Kidney (tissue), 14 donors: ENCODE data around the gene MGAT4B. TPM values are rescaled to one million over a fixed set of nuclear protein-coding genes. Genes with fewer than 3 reads are reported as not detected.

Experiments used
- DNase-seq, 5 donors: peaks; one replicate each; pipeline ENCODE4 v3.0.0-alpha.2; 2013 to 2020
- FAIRE-seq: peaks from 2 replicates; lab custom pipeline; 2012; peaks lifted over from hg19 to GRCh38; lab: Jason Lieb, UNC
- H3K27ac ChIP-seq, 2 donors: one replicate each; pipeline ENCODE4 v1.7.0; 2013; ENCODE audit warnings: low read depth in 2 of 2, low read length in 2 of 2, inconsistent platforms in 1 of 2
- H3K27me3 ChIP-seq: one replicate; pipeline ENCODE4 v1.7.1; 2013; ENCODE audit warnings: low read length, inconsistent platforms; ENCODE audit not compliant: control insufficient read depth, insufficient read depth
- H3K36me3 ChIP-seq, 3 donors: one replicate each; pipeline versions ENCODE4 v1.7.0 to v1.7.1; 2013; ENCODE audit warnings: low read length in 3 of 3, control low read depth in 1 of 3, inconsistent platforms in 1 of 3; ENCODE audit not compliant: insufficient read depth in 3 of 3, control insufficient read depth in 2 of 3
- H3K4me1 ChIP-seq, 3 donors: one replicate each; pipeline versions ENCODE4 v1.7.0 to v1.7.1; 2013; ENCODE audit warnings: low read length in 3 of 3, inconsistent platforms in 1 of 3, low read depth in 1 of 3; ENCODE audit not compliant: control insufficient read depth in 2 of 3, insufficient read depth in 2 of 3
- H3K4me3 ChIP-seq, 3 donors: one replicate each; pipeline versions ENCODE4 v1.7.0 to v1.8.1; 2013; ENCODE audit warnings: low read length in 3 of 3, control low read depth in 1 of 3, inconsistent platforms in 1 of 3
- H3K9ac ChIP-seq, 3 donors: one replicate each; pipeline versions ENCODE4 v1.7.0 to v1.7.1; 2013; ENCODE audit warnings: low read length in 3 of 3, control low read depth in 1 of 3, inconsistent platforms in 1 of 3
- H3K9me3 ChIP-seq, 3 donors: one replicate each; pipeline versions ENCODE4 v1.7.0 to v1.7.1; 2013; ENCODE audit warnings: low read length in 3 of 3, control low read depth in 1 of 3, inconsistent platforms in 1 of 3; ENCODE audit not compliant: control insufficient read depth in 2 of 3, insufficient read depth in 1 of 3
- CTCF ChIP-seq: IDR thresholded peaks from 3 replicates; pipeline ENCODE4 v1.5.1; 2012; ENCODE audit warnings: mild to moderate bottlenecking, moderate library complexity, borderline replicate concordance; ENCODE audit not compliant: insufficient read depth; ENCODE audit errors: extremely low read depth
- intact Hi-C: fragments of 100-400 bp; cut with DNase I; formaldehyde crosslinking; loops from one replicate; pipeline ENCODE4 v1.11.1; 2022
- polyA plus RNA-seq: library from polyadenylated mRNA; stranded (reverse); fragments of 350-450 nt; fragmentation: Illumina TruSeq; extraction: RNeasy Lipid Tissue Mini Kit (QIAGEN cat#74804); gene quantifications from one replicate; pipeline ENCODE4 v1.2.3, GENCODE V29; 2014; ENCODE audit warnings: low read depth, low replicate concordance; ENCODE audit not compliant: insufficient read depth
- total RNA-seq: library from RNA; stranded (reverse); fragmentation: NEBNext Ultra II Directional; extraction: Animal tissue kit (Norgen Biotek cat#: 25700); gene quantifications from one replicate; pipeline ENCODE4 v1.2.1, GENCODE V29; 2021
- donor health status: control.
- donor health status: control.
- donor health status: control.
- donor health status: control.
- donor health status: control.
- donor health status: DM: yes; HTN: yes; CAD: no.
- donor health status: Normal renal cell carcinoma (clear cell type).

The MGAT4B gene
- total and polyA plus RNA-seq, 2 donors from 2014 or later: 79.4 to 174 TPM

- intact Hi-C loops: no loop called here
- peaks cover 0 to 15% (median 14%) of the 10 kb centered on the region in 3 donors for H3K4me1 ChIP-seq
- no peaks in the 10 kb centered on the region for H3K27me3 ChIP-seq
- no peak overlapping the region for H3K27ac ChIP-seq
- FAIRE-seq (no peak), DNase-seq (no peak)
- no peak overlapping the region for H3K9ac ChIP-seq
- no peak for TF ChIP-seq CTCF
- no peak overlapping the region for H3K4me3 ChIP-seq
- H3K9me3 ChIP-seq: no peaks in the 10 kb centered on the region
- peaks cover 4 to 50% (median 34%) of the 10 kb centered on the region in 3 donors for H3K36me3 ChIP-seq
These were observed 36.9 kb downstream of the MGAT4B start for GRCh38 chr5:179769796-179770195.

DNA sequence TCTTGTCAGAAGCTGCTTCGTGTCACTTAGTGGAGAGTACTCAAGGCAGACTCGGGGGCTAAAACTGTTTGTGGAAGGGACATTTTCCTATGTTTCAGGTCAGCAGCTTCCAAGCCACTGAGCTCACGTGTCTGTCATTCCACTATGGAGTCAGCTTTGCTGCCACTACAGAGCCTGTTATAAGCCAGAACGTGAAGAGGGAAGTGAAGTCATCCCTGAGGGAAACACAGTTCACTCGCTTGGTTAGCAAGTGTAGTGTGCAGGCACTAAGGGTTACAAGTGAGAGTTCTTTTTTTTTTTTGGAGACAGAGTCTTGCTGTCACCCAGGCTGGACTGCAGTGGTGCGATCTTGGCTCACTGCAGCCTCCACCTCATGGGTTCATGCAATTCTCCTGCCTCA lies 37.4 kb downstream of the MGAT4B start:
- Histone ChIP-seq H3K9ac (no peak overlapping the region), H3K27ac (no peak overlapping the region), H3K27me3 (no peaks in the 10 kb centered on the region), H3K4me3 (no peak overlapping the region), H3K4me1 (peaks cover 0 to 15% (median 14%) of the 10 kb centered on the region in 3 donors), H3K36me3 (peaks cover 4 to 50% (median 33%) of the 10 kb centered on the region in 3 donors), H3K9me3 (no peaks in the 10 kb centered on the region)
- FAIRE-seq (no peak), DNase-seq (no peak)
- intact Hi-C loops: no loop called here
- no peak for TF ChIP-seq CTCF

GRCh38 chr5:179768326-179769085 lies 38.2 kb downstream of the MGAT4B start:
- Histone ChIP-seq H3K4me1 (peaks cover 0 to 22% (median 15%) of the 10 kb centered on the region in 3 donors), H3K36me3 (peaks cover 4 to 43% (median 27%) of the 10 kb centered on the region in 3 donors), H3K9ac (no peak overlapping the region), H3K9me3 (no peaks in the 10 kb centered on the region), H3K27ac (no peak overlapping the region), H3K27me3 (no peaks in the 10 kb centered on the region), H3K4me3 (no peak overlapping the region)
- intact Hi-C loops: no loop called here
- DNase-seq (no peak), FAIRE-seq (no peak)
- no peak for TF ChIP-seq CTCF
